Liver (tissue), 3 donors: ENCODE results near the gene ECSCR.

Experiments
- YY1 ChIP-seq: IDR thresholded peaks from 2 replicates; pipeline ENCODE4 v1.6.1; 2016; ENCODE audit warnings: antibody characterized with exemption, mild to moderate bottlenecking
- TF ChIP-seq, protein P1 (sequence below): fragments of 150-350 bp; IDR thresholded peaks from 2 replicates; pipeline ENCODE4 v1.5.1; 2017; ENCODE audit warnings: improper control_type of control experiment, low read depth, low read length; ENCODE audit not compliant: missing input control
- TF ChIP-seq, protein P2 (sequence below): IDR thresholded peaks from 2 replicates; pipeline ENCODE4 v1.6.1; 2016; ENCODE audit warnings: antibody characterized with exemption
- donor health status: healthy.
- donor health status: healthy.

DNA sequence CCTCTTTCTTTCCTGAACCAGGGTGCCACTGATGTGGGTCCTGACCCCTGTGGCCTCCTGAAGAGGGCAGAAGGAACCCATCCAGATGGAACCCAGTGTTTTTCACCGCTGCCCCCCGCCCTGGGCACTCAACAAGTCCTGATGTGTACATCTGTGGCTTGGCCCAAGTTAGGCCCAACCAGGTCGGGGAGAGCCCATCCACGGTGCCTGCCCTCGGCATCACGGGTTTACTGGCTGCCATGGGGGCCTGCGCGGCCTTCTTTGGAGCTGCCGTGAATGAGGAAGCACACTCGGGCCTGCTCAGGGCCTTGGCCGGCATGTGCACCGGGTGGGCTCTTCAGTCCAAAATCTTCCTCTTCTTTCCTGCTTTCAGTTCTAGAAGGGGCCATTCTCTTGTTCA, 5.8 kb downstream of the ECSCR start:
- TF ChIP-seq YY1, result no peak
- TF ChIP-seq, protein P1, sequence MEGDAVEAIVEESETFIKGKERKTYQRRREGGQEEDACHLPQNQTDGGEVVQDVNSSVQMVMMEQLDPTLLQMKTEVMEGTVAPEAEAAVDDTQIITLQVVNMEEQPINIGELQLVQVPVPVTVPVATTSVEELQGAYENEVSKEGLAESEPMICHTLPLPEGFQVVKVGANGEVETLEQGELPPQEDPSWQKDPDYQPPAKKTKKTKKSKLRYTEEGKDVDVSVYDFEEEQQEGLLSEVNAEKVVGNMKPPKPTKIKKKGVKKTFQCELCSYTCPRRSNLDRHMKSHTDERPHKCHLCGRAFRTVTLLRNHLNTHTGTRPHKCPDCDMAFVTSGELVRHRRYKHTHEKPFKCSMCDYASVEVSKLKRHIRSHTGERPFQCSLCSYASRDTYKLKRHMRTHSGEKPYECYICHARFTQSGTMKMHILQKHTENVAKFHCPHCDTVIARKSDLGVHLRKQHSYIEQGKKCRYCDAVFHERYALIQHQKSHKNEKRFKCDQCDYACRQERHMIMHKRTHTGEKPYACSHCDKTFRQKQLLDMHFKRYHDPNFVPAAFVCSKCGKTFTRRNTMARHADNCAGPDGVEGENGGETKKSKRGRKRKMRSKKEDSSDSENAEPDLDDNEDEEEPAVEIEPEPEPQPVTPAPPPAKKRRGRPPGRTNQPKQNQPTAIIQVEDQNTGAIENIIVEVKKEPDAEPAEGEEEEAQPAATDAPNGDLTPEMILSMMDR, result no peak
- TF ChIP-seq, protein P2, sequence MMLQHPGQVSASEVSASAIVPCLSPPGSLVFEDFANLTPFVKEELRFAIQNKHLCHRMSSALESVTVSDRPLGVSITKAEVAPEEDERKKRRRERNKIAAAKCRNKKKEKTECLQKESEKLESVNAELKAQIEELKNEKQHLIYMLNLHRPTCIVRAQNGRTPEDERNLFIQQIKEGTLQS, result no peak
